Measurements from ENCODE around the gene VSTM1. TPM values are rescaled to one million over a fixed set of nuclear protein-coding genes. Genes with fewer than 3 reads are reported as not detected.
"Not testable (repeated sequence)": the region's sequence is repeated elsewhere in the genome, so short reads cannot be mapped to it uniquely, and the experiment has no call there.

VSTM1 gene
- total RNA-seq, 1 experiment from 2014 or later = not detected

DNA sequence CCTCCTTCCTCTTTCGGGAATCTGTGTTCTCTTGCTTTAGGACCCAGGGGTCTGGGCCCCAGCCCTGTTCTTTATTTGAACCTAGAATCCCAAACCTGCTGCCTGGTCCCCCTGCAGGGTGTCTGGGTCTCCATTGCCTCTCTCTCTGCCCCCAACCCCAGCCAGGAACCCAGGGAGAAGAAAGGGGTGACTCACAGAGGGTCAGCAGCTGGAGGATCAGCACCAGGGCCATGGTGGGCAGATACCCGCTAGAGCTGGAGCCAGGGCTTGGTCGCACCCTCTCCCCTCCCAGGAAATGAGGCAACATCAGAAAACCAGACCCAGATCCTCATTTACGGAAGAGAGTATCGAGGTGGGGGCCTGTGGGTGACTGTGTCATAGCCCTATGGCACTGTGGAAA, 36.9 kb upstream of the VSTM1 start, which contains the start of gene OSCAR:
Gene OSCAR, minus strand, starts transcription at position 243 of the 400 bp plus-strand sequence. Its CDS starts 11 bp downstream, at position 232.
- H3K9me2 ChIP-seq (replicated peaks; ENCODE audit: low read length) = no peaks in the 10 kb centered on the region
- TF ChIP-seq EZH2phosphoT487 (IDR thresholded peaks at IDR 0.05; ENCODE audit: borderline replicate concordance, low read length) (no peak), EZH2 (IDR thresholded peaks at IDR 0.05; ENCODE audit: low read length, unreplicated experiment) (no peak)
- TF ChIP-seq, protein P1, sequence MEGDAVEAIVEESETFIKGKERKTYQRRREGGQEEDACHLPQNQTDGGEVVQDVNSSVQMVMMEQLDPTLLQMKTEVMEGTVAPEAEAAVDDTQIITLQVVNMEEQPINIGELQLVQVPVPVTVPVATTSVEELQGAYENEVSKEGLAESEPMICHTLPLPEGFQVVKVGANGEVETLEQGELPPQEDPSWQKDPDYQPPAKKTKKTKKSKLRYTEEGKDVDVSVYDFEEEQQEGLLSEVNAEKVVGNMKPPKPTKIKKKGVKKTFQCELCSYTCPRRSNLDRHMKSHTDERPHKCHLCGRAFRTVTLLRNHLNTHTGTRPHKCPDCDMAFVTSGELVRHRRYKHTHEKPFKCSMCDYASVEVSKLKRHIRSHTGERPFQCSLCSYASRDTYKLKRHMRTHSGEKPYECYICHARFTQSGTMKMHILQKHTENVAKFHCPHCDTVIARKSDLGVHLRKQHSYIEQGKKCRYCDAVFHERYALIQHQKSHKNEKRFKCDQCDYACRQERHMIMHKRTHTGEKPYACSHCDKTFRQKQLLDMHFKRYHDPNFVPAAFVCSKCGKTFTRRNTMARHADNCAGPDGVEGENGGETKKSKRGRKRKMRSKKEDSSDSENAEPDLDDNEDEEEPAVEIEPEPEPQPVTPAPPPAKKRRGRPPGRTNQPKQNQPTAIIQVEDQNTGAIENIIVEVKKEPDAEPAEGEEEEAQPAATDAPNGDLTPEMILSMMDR (conservative IDR thresholded peaks at IDR 0.05; ENCODE audit: low read depth, low read length) = no peak
- no peak for DNase-seq
- peaks cover 28% of the 10 kb centered on the region for H3K79me2 ChIP-seq (ENCODE audit: low read length)
- H3K27ac ChIP-seq (ENCODE audit: low read length) = no peak within 1 kb of the TSS
- H3K27me3 ChIP-seq (ENCODE audit: low read length) = no peaks in the 10 kb centered on the region
- ATAC-seq = no peak
- H2AFZ ChIP-seq (ENCODE audit: low read length) = no peak within 1 kb of the TSS
- no peaks in the 10 kb centered on the region for H4K20me1 ChIP-seq (ENCODE audit: low read length)
- H3F3A ChIP-seq (ENCODE audit: low read length, unreplicated experiment) = no peaks in the 10 kb centered on the region
- intact Hi-C loops (cut with micrococcal nuclease) = no loop called here
- ChIA-PET POLR2A (ENCODE audit: unreplicated experiment) (no interaction called here), CTCF (no interaction called here)
- no TSS peak for BruUV-seq (replicated peaks)
- no peak within 1 kb of the TSS for H3K4me3 ChIP-seq (ENCODE audit: low read length)
- no peak within 1 kb of the TSS for H3K9ac ChIP-seq (ENCODE audit: low read length)
- peaks cover 10% of the 10 kb centered on the region for H3K4me1 ChIP-seq (ENCODE audit: insufficient read depth, low read length)
- peaks cover under 1% of the 10 kb centered on the region; the same call in 1 of the 2 replicates for H3K36me3 ChIP-seq (ENCODE audit: low read depth, low read length)
- H3K4me2 ChIP-seq (ENCODE audit: low read length) = no peak within 1 kb of the TSS
- H3K9me3 ChIP-seq (ENCODE audit: low read length) = no peaks in the 10 kb centered on the region

DNA sequence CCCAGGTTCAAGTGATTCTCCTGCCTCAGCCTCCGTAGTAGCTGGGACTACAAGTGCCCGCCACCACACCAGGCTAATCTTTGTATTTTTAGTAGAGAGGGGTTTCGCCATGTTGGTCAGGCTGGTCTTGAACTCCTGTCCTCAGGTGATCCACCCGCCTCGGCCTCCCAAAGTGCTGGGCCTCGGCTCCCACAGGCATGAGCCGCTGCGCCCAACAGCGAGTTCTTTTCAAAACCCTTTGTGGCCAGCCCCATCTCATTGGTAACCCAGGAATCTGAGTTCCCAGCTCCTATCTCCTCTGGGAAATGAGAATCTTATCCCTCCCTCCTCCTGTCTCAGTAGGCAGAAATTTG, 36.2 kb upstream of the VSTM1 start:
- H3K9ac ChIP-seq (ENCODE audit: low read length); CTCF ChIA-PET; H3K4me3 ChIP-seq (ENCODE audit: low read length); H3K9me2 ChIP-seq (replicated peaks; ENCODE audit: low read length); ATAC-seq; H2AFZ ChIP-seq (ENCODE audit: low read length); BruUV-seq (replicated peaks); H3F3A ChIP-seq (ENCODE audit: low read length, unreplicated experiment); H3K4me2 ChIP-seq (ENCODE audit: low read length); H4K20me1 ChIP-seq (ENCODE audit: low read length); H3K27me3 ChIP-seq (ENCODE audit: low read length); H3K9me3 ChIP-seq (ENCODE audit: low read length); DNase-seq; H3K36me3 ChIP-seq (ENCODE audit: low read depth, low read length); H3K27ac ChIP-seq (ENCODE audit: low read length); POLR2A ChIA-PET (ENCODE audit: unreplicated experiment): not testable (repeated sequence)
- intact Hi-C loops (cut with micrococcal nuclease) = loop anchor here (10.0 kb wide), 2 partner anchors 255 to 295 kb away; no protein-coding TSS in a partner anchor
- H3K79me2 ChIP-seq (ENCODE audit: low read length) = peaks cover 22% of the 10 kb centered on the region
- peaks cover 12% of the 10 kb centered on the region for H3K4me1 ChIP-seq (ENCODE audit: insufficient read depth, low read length)

DNA sequence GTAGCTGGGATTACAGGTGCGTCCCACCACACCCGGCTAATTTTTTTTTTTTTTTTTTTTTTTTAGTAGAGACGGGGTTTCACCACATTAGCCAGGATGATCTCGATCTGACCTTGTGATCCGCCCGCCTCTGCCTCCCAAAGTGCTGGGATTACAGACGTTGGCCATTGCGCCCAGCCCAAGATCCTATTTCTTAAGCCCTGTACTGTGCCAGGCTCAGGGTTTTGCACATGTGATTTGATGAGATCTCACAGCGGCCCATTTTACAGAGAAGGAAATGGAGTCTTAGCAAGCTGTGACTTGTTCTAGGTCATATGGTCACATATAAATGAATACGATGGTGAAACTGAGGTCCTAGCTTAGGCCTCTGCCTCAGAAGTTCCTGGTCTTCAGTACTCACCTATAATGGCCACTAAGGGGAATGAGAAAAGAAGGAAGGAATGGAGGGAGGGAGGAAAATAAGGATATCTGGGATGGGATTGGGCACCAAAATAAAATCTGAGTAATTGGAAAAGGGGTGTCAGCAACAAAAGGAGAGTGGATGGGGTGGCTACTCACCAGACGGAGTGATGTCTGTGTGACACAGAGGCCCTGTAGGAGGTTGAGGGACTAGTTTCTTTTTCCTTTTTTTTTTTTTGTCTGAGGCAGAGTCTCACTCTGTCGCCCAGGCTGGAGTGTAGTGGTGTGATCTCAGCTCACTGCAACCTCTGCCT, 35.6 kb upstream of the VSTM1 start:
- Histone ChIP-seq H3K4me3 (ENCODE audit: low read length) (no peak overlapping the region), H4K20me1 (ENCODE audit: low read length) (no peaks in the 10 kb centered on the region), H3K27me3 (ENCODE audit: low read length) (no peaks in the 10 kb centered on the region), H3K4me2 (ENCODE audit: low read length) (no peak overlapping the region), H3K79me2 (ENCODE audit: low read length) (peaks cover 17% of the 10 kb centered on the region), H3K27ac (ENCODE audit: low read length) (no peak overlapping the region), H3K4me1 (ENCODE audit: insufficient read depth, low read length) (peaks cover 12% of the 10 kb centered on the region), H3K9ac (ENCODE audit: low read length) (no peak overlapping the region), H3K9me2 (replicated peaks; ENCODE audit: low read length) (no peaks in the 10 kb centered on the region), H3K9me3 (ENCODE audit: low read length) (no peaks in the 10 kb centered on the region), H2AFZ (ENCODE audit: low read length) (no peak overlapping the region), H3F3A (ENCODE audit: low read length, unreplicated experiment) (no peaks in the 10 kb centered on the region), H3K36me3 (ENCODE audit: low read depth, low read length) (no peaks in the 10 kb centered on the region)
- POLR2A ChIA-PET (ENCODE audit: unreplicated experiment) = no interaction called here
- no TSS peak for BruUV-seq (replicated peaks)
- CTCF ChIA-PET = no interaction called here
- DNase-seq (no peak), ATAC-seq (no peak)
- TF ChIP-seq, protein P1 (conservative IDR thresholded peaks at IDR 0.05; ENCODE audit: low read depth, low read length) = no peak
- TF ChIP-seq EZH2 (IDR thresholded peaks at IDR 0.05; ENCODE audit: low read length, unreplicated experiment) = no peak
- TF ChIP-seq EZH2phosphoT487 (IDR thresholded peaks at IDR 0.05; ENCODE audit: borderline replicate concordance, low read length) = no peak
- intact Hi-C loops (cut with micrococcal nuclease) = loop anchor here (10.0 kb wide), 2 partner anchors 255 to 295 kb away; no protein-coding TSS in a partner anchor

Measured in PC-3 (cell line).